Amygdala (tissue), 56 donors: Measurements from ENCODE around the gene LRFN2.

Source experiments
- DNase-seq, 56 donors: peaks; one replicate each; lab custom pipeline; 2025; lab: John Stamatoyannopoulos, UW

LRFN2 gene

DNA sequence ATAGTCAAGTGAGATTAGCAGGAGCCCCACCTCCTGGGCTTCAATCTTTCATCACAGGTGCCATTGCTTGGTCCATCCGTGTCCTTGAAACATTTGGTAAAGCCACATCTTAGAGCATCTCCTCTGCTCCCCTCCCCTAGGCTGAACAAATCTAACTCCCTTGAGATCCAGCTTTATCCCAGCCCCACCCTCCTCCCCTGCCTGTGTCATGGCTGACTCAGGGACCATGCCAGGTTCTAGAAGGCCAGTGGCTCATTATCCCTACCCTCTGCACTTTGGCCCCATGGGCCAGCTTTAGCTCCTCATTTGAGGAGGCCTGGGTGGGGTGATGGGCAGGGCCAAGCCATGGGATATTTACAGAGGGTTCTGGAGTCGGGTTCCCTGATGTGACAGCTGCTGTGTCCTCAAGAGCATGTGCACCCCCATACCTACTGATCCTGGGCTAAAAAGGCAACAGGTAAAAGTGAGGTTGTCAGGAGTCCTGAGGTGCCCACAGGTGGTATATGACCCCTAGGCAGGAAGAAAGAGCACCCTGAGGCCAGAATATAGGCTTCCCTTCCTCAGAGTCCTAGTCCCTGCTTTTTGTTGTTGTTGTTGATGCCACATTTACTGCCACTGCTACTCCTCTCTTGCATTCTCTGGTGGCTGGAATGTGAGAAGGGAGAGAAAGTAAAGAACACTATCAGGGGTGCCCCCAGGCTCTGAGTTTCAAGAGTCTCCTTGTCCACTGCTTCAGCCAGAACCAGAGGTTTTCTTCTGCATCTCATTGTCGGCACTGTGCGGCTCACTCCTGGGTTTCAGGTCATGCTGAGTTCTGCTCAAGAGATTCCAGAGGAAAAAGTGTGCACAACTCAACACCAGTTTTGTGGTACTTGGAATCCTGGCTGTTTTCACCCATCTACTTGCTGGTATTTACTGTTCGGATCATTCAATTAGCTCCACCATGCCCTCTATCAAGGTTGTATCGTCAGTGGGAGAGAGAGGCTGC is 228.4 kb downstream of the LRFN2 start:
- DNase-seq: no peak

DNA sequence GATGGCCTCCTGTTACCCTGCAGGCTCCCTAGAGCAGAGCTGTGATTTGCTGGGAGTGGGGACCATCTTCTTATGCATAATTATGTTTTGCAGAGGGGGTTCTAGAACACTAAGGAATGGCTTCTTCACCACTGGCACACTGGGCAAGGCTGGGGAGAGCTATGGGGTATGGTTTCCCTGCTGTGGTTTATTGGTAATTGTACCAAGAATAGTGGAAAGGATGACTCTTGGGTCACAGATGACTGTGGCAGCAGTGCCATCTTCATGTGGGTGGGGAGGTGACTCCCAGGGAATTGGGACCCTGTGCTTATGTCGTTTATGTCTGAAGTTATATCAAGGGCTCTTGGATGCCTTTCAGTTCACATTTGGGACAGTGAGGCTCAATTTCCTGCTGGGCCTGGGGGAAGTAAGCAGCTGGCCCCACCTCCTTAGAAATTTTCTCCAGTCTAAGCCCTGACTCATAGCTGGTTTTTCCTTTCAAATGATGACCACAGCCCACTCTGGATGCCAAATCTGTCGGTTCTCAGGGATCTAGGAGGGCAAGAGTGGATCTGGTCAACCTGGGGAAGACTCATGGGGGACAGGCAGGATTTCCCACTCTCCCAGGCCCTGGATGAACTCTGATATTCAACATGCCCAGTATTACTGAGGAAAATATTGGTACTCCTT is 230.8 kb downstream of the LRFN2 start:
- no peak for DNase-seq

DNA sequence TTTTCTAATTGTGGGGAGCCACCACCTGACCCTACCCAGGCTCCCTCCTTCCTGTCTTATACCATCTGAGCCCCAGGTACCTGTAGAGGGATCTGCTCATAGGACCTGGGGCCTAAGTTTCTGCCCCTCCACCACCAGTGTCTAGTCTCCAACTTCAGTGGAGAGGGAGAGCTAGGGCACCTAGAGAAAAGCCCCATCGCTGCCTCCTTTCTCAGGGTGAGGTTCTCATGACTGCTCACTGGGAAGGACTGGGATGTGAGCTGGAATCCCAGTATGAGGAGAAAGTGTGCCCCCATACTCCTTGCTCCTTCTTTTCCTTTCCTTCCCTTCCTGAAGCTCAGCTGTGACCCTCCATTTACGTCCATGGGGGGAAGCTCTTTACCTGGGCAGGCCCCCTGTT is 231.6 kb downstream of the LRFN2 start:
- DNase-seq: no peak

DNA sequence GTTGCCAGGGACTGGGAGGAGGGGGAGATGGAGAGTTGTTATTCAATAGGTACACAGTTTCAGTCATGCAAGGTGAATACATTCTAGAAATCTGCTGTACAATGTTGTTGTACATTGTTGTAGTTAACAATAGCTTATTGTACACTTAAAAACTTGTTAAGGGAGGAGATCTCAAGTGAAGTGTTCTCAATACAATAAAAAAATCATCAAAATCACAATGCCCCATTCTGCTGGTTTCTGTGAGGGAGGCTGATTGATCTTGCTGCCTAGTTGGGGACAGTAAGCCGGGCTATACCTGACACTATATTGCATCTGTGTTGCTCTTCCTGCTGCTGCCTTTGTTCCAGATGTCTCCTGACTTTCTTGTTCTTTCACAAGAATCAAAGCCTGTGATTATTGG is 232.1 kb downstream of the LRFN2 start:
- no peak for DNase-seq

DNA sequence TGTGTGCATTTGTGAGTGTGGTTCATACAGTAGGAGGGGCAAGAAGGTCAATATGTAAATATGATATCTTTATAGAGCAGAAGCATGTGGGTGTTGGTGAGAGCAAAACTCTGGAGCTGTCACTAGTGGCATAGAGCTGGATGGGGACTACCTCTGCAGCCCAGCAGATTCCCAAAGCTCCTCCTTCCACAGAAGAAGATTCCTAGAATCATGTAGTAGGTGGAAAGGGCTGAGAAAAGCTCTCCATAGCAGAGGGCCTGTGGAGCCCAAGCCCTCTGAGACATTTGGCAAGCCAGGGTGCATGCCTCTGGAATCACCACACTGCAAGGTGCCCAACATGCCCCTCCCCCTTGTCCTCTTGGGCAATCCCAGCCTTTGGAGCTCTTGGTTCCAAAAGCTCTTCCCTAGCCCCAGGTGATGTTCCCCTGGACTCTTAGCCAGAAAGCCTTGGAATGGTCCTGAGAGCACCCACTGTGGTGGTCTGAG is 233.2 kb downstream of the LRFN2 start:
- DNase-seq: no peak

DNA sequence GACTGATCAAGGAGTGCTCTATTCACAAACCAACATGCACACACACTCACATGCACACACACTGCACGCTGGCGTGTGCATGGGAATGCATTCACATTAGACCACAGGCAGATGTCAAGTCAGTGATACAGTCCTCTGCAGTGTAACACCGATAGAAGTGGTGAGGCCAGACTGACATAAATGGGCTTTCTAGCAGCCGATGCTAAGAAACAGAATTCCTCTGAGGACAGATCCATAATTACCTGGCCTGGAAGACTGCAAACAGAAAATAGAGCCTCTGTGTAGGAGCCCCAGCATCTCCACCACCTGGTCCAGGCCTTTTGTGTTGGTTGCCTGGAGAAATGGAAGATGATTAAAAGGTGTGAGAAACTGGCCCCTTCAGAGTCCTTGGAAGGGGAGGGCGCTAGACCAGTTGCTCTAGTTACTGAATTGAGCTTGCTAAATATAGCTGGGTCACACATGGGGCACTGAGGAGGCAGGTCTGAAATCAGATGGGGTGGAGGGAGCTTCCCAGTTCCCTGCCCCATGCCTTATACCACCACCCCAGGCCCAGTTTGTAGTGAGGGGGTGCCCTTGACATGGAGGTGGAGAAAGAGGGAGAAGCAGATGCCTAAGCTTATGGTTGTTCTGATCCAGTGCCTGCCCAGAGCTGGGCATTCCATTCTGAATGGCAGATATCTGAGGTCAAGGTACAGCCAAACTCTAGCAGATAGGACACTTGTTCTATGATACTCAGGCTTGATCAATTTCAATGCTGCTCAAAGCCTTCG is 233.8 kb downstream of the LRFN2 start:
- no peak for DNase-seq

DNA sequence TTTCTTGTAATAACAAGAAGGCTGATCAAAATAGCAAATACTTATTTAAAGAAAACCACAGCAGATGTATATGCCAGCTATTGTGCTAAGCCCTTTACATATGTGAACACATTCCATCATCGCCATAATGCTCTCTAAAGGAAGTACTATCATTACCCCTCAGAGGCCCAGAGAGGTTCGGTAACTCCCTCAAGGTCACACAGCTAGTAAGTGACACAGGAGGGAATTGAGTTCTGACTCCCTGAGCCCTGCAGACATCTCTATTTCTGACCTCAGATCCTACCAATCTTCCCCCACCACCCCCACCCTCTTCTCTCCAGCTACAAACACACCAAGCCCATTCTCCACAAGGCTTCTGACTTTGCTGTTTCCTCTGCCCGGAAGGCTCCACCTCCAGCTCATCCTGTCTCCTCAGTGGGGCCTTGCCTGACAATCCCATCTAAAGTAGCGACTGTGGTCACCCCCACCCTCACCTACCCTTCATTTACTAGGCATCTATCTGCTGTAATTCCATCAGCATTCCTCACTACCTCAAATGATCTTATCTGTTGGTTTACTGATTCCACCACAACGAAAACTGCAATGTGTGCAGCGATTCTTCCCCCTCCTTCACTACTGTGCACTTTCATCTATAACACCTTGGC is 234.5 kb downstream of the LRFN2 start:
- DNase-seq: no peak

DNA sequence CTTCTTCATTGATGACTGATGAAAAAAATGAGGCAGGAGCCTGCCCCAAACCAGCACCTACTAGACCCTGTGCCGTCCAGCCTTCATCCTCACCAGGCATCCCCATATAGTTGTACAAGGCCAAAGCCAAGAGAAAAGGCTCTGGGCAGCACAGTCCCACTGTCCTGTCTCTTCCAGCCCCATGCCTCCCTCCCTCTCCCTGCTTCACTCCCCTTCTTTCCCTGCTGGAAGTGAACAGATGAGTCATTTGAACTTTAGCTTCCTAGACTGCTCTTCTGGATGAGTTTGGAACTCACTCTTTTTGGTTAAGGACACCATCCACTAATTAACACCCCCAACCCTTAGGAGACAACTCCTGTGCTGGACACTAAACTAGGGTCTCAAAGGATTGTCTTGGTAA is 235.2 kb downstream of the LRFN2 start:
- no peak for DNase-seq

DNA sequence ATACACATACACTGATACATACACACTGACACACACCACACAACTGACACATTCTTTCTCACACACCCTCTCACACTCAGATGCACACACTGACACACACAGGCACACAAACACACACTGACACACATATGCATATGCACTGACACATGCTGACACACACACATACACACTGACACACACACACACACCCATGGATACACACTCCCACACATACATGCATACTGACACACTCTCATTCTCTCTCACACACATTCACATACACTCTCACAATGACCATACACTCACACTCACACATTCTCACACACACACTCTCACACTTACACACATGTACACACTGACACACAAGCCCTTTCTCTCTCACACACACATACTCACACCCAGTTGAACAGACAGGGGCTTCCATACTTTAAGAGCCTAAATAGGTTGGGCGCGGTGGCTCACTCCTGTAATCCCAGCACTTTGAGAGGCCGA is 236.4 kb downstream of the LRFN2 start:
- no peak for DNase-seq

DNA sequence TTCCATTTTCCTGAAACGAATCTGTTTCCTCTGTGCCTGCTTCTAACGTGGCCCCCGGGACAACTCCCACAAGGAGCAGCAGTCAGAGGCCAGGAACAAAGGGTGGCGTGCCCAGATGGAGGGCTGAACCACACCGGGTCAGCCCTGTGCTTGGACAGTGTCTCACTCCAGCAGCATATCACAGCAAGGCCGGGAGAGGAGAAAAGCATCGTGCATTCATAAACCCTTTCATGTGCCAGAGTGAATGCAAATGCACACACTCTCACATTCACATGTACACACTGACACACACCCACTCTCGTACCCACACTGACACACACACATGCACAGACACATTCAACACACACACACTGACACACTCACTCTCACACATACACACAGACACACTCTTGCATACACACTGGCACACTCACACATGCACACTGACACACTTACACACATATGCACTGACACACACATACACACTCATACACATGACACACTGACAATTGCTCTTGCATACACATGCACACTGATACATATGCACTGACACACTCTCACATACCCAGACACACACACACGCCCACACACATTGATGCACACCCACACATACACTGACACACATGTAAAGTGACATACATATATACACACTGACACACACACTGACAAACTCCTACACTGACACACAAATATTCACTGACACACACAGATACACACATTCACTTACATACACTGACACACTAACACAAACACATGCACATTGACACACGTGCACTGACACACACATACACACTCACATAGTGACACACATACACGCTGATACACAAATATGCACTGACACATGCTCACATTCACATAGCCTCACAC is 237.0 kb downstream of the LRFN2 start:
- no peak for DNase-seq

DNA sequence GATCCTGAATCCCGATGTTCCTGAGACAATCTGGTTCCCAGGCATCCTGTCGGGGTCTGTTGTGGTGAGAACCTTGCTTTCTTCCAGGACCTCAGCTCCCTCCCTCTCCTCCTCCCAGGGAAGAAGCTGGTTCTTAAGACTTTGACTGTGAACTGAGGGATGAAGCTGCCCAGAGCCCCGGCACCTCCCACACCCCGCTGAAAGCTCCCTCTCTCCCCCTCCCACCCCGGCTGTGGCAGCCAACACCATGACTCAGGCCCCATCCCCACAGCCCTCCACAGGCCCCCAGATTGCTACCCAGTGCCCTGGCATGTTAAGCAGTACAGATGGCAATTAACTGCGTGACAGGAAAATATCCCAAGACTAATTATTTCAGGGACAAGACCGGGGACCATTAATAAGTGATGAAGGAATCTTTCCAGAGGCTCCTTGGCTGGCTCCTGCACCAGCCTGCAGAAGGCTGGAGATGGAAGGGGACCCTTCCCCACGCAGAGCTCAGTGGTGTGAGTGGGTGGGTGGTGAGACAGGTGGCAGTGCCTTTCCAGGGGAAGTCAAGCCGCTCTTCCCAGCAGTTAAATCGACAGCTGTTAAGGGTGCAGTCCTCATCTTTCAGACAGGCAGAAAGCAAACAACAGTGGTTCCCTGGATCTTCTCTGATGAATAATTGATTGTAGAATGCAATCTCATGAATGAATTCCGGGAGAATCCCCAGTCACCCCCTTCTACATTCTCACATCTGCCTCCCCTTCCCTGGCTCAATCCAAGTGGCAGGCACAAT is 237.9 kb downstream of the LRFN2 start:
- DNase-seq: peak in 2 of 56 donors; percentile 25 to 30

DNA sequence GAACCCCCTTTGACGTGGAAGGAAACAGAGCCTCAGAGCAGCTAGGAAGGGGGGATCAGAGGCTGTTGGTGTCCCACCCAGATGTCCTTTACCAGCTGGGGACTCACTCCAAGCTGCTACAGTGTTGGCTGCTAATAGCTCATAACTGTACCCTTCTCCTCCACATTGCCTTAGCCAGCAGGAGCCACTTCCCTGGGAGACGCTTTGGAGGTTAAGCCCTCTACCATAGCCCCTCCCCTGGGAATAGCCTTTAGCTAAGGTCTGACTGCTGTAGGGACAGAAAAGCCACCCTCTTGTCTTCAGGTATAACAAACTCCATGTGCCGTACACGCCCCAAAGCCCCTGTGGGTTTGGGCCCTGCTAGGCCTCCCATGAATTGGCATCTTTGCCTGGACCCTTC is 238.6 kb downstream of the LRFN2 start:
- no peak for DNase-seq

DNA sequence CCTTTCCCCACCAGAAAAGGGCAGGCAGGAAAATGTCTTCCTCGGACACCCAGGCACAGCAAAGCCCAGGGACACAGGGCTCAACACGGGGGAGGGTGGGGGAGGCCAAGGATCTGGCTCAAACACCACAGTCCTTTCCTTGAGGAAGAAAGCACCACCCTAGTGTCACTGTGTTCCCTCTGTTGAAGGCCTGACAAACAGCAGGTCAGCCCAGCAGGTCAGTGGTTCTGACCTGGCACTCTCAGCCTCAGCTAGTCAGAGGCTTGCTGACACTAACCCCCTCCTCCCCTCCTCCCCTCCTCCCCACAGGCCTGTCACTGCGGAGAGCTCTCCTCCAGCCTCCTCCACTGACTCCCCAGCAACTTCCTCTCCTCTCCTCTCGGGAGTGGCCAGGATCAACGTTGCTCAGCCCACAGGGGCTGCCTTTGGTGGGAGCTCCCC is 239.6 kb downstream of the LRFN2 start:
- no peak for DNase-seq

DNA sequence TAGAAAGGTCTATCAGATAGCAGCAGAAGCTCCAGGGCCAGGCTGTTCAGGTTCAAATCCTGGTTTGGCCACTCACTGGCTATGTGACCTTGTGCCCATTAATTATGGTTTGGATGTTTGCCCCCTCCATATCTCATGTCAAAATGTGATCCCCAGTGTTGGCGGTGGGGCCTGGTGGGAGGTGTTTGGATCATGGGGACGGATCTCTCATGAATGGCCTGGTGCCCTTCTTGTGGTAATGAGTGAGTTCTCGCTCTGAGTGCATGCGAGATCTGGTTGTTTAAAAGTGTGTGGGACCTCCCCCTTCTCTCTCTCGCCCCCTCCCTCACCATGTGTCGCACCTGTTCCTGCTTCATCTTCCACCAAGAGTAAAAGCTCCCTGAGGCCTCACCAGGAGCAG is 240.9 kb downstream of the LRFN2 start:
- DNase-seq: no peak

DNA sequence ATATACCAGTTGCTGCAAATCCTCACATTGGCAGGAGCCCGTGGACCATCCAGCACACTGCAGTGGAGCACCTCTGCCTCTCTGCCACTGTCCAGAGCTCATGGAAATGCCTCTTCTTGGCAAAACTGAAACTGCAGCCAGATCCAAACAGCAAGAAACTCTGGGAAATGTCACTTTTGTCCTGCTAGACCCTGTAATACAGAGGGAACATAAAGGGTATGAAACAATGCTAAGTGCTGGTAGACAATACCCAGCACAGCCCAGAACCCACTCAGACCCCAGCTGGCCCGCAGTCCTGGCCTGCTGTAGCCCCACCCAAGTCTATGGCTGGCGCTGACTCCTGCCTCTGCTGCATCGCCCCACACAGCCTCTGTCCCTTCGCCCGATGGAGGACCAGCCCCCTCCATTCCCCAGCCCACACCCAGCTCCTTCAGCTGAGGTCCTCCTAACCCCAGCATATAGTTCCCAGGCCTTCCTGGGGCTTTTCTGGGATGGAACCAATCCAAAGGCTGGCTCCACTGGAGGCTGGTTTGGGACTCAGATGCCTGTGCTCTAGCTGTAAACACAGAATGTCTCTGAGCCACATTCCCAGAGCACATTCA is 242.5 kb downstream of the LRFN2 start:
- no peak for DNase-seq

DNA sequence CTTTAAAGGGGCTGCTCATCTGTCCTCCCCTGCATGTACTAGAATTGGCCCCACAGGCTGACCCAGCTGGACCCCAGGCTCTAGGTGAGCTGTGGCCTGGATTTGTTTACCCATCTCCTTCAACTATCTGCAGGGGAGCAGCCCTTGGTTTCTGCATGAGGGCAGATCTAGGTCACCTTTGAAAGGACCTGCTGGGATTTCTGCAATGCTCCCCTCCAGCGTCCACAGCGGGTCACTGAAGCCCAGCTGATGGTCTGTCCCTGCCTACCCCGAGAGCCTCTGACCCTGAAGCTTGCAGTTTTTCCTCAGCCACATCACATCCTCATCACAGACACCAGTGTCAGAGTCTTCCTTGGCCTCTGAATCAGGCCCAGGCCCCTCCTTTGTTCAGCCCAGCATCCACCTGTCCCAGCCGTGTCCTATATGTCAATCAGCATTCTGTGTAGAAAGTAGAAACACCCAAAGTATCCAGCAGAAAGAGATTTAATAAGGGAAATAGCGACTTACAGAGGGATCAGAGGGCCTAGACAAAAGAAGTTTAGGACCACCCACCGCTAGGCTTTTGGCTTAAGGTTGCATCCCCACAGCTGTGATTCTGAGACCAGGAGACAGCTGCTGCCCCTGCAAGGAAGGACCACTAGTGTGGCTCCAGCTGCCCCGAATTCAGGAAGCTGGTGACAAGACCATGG is 243.1 kb downstream of the LRFN2 start:
- no peak for DNase-seq

DNA sequence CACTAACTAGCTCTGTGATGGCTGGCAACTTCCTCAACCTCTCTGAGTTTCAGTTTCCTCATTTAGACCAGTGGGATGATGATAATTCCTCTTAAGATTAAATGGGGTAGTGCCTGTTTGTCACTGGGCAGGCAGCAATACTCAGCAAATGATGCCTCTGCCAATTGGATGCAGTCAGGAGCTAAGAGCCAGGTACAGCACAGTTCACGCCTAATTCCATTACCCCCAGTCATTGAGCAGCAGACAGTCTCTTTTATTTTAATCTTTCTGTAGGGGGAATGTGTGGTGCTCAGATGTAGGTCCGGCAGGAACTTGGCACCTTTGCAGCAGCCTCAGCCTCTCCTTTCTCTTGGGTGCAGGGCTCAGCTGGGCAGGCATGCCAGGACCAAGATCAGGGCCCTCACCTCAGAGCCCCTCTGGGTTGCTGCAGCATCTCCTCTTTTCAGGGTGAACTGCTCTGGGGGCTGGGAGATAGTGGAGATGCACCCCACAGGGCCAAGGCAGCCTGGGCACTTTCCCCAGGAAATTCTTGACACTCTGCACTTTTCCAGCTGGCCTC is 243.8 kb downstream of the LRFN2 start:
- no peak for DNase-seq
